Measurements from ENCODE around the gene VAV1. TPM values are rescaled to one million over a fixed set of nuclear protein-coding genes. Genes with fewer than 3 reads are reported as not detected.

Gene VAV1
- total and polyA plus RNA-seq, 9 of the 15 experiments (the other 6 are each of a cell fraction or from before 2014, with no cell fraction given): 0.46 to 20.1 (median 11.1) TPM

DNA sequence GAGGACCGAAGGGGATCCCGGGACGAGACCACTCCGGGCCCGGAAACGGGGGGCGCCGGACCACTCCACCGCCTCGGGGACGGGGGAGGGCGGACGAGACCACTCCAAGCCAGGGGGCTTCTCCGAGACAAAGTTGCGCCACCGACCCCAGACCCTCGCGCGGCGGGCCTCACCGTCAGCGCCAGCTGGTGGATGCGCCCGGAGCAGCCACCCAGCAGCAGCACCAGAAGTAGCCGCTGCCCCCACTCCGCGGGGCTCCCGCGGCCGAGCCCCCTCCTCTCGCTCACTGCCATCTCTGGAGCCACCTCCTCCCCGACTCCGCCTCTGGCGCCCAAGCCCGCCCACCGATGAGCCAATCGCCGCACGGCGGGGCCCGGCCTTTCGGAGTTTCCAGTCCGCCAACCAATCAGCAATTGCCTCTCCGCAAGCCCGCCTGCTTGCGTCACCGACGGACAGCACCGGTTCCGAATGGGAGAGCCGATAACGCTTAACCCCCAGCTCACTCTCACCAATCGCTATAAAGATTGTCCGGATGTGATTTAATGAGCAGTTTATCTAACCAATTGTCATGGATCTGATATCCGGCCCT is 35.1 kb upstream of the VAV1 start, which contains the start of gene GPR108 (continued):
- TF ChIP-seq, protein P1, sequence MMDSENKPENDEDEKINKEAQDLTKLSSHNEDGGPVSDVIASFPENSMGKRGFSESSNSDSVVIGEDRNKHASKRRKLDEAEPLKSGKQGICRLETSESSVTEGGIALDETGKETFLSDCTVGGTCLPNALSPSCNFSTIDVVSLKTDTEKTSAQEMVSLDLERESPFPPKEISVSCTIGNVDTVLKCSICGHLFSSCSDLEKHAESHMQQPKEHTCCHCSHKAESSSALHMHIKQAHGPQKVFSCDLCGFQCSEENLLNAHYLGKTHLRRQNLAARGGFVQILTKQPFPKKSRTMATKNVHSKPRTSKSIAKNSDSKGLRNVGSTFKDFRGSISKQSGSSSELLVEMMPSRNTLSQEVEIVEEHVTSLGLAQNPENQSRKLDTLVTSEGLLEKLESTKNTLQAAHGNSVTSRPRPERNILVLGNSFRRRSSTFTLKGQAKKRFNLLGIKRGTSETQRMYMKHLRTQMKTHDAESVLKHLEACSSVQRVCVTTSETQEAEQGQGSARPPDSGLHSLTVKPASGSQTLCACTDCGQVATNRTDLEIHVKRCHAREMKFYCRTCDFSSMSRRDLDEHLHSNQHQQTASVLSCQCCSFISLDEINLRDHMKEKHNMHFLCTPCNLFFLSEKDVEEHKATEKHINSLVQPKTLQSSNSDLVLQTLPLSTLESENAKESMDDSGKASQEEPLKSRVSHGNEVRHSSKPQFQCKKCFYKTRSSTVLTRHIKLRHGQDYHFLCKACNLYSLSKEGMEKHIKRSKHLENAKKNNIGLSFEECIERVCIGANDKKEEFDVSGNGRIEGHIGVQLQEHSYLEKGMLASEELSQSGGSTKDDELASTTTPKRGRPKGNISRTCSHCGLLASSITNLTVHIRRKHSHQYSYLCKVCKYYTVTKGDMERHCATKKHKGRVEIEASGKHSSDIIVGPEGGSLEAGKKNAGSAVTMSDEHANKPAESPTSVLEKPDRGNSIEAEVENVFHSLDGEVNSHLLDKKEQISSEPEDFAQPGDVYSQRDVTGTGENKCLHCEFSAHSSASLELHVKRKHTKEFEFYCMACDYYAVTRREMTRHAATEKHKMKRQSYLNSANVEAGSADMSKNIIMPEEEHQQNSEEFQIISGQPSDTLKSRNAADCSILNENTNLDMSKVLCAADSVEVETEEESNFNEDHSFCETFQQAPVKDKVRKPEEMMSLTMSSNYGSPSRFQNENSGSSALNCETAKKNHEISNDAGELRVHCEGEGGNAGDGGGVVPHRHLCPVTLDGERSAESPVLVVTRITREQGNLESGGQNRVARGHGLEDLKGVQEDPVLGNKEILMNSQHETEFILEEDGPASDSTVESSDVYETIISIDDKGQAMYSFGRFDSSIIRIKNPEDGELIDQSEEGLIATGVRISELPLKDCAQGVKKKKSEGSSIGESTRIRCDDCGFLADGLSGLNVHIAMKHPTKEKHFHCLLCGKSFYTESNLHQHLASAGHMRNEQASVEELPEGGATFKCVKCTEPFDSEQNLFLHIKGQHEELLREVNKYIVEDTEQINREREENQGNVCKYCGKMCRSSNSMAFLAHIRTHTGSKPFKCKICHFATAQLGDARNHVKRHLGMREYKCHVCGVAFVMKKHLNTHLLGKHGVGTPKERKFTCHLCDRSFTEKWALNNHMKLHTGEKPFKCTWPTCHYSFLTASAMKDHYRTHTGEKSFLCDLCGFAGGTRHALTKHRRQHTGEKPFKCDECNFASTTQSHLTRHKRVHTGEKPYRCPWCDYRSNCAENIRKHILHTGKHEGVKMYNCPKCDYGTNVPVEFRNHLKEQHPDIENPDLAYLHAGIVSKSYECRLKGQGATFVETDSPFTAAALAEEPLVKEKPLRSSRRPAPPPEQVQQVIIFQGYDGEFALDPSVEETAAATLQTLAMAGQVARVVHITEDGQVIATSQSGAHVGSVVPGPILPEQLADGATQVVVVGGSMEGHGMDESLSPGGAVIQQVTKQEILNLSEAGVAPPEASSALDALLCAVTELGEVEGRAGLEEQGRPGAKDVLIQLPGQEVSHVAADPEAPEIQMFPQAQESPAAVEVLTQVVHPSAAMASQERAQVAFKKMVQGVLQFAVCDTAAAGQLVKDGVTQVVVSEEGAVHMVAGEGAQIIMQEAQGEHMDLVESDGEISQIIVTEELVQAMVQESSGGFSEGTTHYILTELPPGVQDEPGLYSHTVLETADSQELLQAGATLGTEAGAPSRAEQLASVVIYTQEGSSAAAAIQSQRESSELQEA (IDR thresholded peaks at IDR 0.05; ENCODE audit: low read depth): no peak
- no peak for TF ChIP-seq ZC3H4 (CRISPR knock-in tag; IDR thresholded peaks at IDR 0.05; ENCODE audit: borderline replicate concordance)
- no peak; the same call in 1 of the 2 replicates for TF ChIP-seq KLF13 (tag; IDR thresholded peaks at IDR 0.05; ENCODE audit: borderline replicate concordance, low read depth)
- TF ChIP-seq NR4A1 (CRISPR knock-in tag; IDR thresholded peaks at IDR 0.05): no peak
- peak; percentile 32; the same call in 1 of the 2 replicates for TF ChIP-seq NR4A1 (tag; IDR thresholded peaks at IDR 0.05)
- TF ChIP-seq NCOA2 (IDR thresholded peaks at IDR 0.05; ENCODE audit: partially characterized antibody in 2 of 2): no peak
- no peak for TF ChIP-seq HNRNPK (IDR thresholded peaks at IDR 0.05; ENCODE audit: low read depth, low read length, poor library complexity, severe bottlenecking)
- no peak for TF ChIP-seq ZNF217 (CRISPR knock-in tag; IDR thresholded peaks at IDR 0.05)
- no peak for TF ChIP-seq POLR3G (IDR thresholded peaks at IDR 0.05; ENCODE audit: extremely low read depth, insufficient read length, insufficient replicate concordance)
- no peak for TF ChIP-seq E2F3 (CRISPR knock-in tag; IDR thresholded peaks at IDR 0.05)
- no peak for TF ChIP-seq KDM5B (IDR thresholded peaks at IDR 0.05; ENCODE audit: insufficient replicate concordance, low read depth, low read length)
- TF ChIP-seq ZEB2 (IDR thresholded peaks at IDR 0.05): no peak
- TF ChIP-seq, protein P2, sequence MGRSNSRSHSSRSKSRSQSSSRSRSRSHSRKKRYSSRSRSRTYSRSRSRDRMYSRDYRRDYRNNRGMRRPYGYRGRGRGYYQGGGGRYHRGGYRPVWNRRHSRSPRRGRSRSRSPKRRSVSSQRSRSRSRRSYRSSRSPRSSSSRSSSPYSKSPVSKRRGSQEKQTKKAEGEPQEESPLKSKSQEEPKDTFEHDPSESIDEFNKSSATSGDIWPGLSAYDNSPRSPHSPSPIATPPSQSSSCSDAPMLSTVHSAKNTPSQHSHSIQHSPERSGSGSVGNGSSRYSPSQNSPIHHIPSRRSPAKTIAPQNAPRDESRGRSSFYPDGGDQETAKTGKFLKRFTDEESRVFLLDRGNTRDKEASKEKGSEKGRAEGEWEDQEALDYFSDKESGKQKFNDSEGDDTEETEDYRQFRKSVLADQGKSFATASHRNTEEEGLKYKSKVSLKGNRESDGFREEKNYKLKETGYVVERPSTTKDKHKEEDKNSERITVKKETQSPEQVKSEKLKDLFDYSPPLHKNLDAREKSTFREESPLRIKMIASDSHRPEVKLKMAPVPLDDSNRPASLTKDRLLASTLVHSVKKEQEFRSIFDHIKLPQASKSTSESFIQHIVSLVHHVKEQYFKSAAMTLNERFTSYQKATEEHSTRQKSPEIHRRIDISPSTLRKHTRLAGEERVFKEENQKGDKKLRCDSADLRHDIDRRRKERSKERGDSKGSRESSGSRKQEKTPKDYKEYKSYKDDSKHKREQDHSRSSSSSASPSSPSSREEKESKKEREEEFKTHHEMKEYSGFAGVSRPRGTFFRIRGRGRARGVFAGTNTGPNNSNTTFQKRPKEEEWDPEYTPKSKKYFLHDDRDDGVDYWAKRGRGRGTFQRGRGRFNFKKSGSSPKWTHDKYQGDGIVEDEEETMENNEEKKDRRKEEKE (IDR thresholded peaks at IDR 0.05; ENCODE audit: borderline replicate concordance in 1 of 2, control insufficient read depth in 1 of 2, low read depth in 2 of 2, low read length in 1 of 2): peak in 1 of 2 experiments; percentile 96; a peak in 2 of 4 replicates
- TF ChIP-seq ZNF696 (CRISPR knock-in tag; conservative IDR thresholded peaks at IDR 0.05): no peak
- TF ChIP-seq, protein P3, sequence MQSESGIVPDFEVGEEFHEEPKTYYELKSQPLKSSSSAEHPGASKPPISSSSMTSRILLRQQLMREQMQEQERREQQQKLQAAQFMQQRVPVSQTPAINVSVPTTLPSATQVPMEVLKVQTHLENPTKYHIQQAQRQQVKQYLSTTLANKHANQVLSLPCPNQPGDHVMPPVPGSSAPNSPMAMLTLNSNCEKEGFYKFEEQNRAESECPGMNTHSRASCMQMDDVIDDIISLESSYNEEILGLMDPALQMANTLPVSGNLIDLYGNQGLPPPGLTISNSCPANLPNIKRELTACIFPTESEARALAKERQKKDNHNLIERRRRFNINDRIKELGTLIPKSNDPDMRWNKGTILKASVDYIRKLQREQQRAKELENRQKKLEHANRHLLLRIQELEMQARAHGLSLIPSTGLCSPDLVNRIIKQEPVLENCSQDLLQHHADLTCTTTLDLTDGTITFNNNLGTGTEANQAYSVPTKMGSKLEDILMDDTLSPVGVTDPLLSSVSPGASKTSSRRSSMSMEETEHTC (IDR thresholded peaks at IDR 0.05): no peak

Data from K562 (cell line).